Measurements from ENCODE around the gene GATB. TPM values are rescaled to one million over a fixed set of nuclear protein-coding genes. Genes with fewer than 3 reads are reported as not detected.

GATB gene
- total RNA-seq, 1 experiment from 2014 or later: 21.2 TPM

DNA sequence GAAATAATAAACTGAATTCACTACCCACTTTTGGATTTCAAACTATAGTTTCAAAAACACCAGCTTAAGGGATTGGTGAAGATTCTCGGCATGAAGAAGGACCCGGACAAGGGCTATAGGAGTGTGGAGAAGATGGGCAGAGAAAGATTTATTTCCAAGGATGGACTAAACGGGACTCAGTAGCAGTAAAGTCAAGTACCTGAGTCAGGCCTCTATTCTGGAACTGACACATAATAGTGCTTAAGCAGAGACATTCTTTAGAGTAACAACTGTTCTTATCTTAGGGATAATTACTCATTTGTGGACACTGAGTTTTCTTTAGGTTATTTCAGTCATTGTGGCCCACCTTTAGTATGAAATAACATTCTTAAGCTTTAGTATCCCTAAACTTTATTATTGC lies 134.6 kb downstream of the GATB start:
- H3K9me3 Mint-ChIP-seq: no peaks in the 10 kb centered on the region
- no peak for TF ChIP-seq CTCF (conservative IDR thresholded peaks at IDR 0.05)
- H3K4me2 ChIP-seq (ENCODE audit: insufficient read depth, insufficient read length, low read length): no peak overlapping the region

More for the DNA sequence above, 134.6 kb downstream of the GATB start:
- Histone ChIP-seq H3K4ac (ENCODE audit: low read depth, low read length) (no peak overlapping the region), H3K27ac (ENCODE audit: insufficient read length, low read depth, low read length) (no peak overlapping the region), H2AFZ (ENCODE audit: low read length) (no peak overlapping the region), H3K18ac (ENCODE audit: insufficient read length, low read depth, low read length) (no peak overlapping the region), H2BK20ac (ENCODE audit: low read depth, low read length, poor library complexity, severe bottlenecking) (no peak overlapping the region), H3K23me2 (ENCODE audit: insufficient read length, low read depth, low read length, poor library complexity, severe bottlenecking) (no peaks in the 10 kb centered on the region), H2BK12ac (ENCODE audit: insufficient read length, low read depth, low read length) (no peak overlapping the region), H4K20me1 (ENCODE audit: control insufficient read depth, insufficient read depth, insufficient read length) (no peaks in the 10 kb centered on the region), H3K9me3 (ENCODE audit: control insufficient read depth, low read depth, low read length) (no peaks in the 10 kb centered on the region), H3T11ph (ENCODE audit: low read length) (no peak overlapping the region), H2BK15ac (ENCODE audit: low read depth, low read length) (no peak overlapping the region), H3K23ac (ENCODE audit: insufficient read length, low read depth, low read length) (no peak overlapping the region), H3K4me1 (ENCODE audit: insufficient read depth, low read length) (peaks cover 6% of the 10 kb centered on the region; the same call in 1 of the 2 replicates), H3K14ac (ENCODE audit: insufficient read depth, low read length) (no peak overlapping the region), H2AK5ac (ENCODE audit: insufficient read length, low read length) (no peak overlapping the region), H3K9ac (ENCODE audit: extremely low read depth, insufficient read length, low read length) (no peak overlapping the region), H3K79me1 (ENCODE audit: insufficient read depth, low read depth, low read length, poor library complexity, severe bottlenecking) (no peaks in the 10 kb centered on the region), H2BK120ac (ENCODE audit: low read depth, low read length, poor library complexity, severe bottlenecking) (no peak overlapping the region), H4K91ac (ENCODE audit: insufficient read length, low read depth, low read length) (no peak overlapping the region), H4K5ac (ENCODE audit: insufficient read length, low read depth, low read length) (no peak overlapping the region), H3K56ac (ENCODE audit: insufficient read length, low read depth, low read length) (no peak overlapping the region), H3K79me2 (ENCODE audit: insufficient read depth, low read length) (no peaks in the 10 kb centered on the region), H2BK5ac (ENCODE audit: insufficient read length, low read length) (no peak overlapping the region), H3K27me3 (ENCODE audit: insufficient read depth, low read length) (no peaks in the 10 kb centered on the region), H4K8ac (replicated peaks; ENCODE audit: insufficient read length, low read depth, low read length) (no peak overlapping the region)
- Mint-ChIP-seq H3K4me3 (no peak overlapping the region; a peak in 1 of 5 replicates), H3K27ac (no peak overlapping the region), H3K4me1 (peaks cover 40 to 41% of the 10 kb centered on the region in 2 experiments), H3K27me3 (ENCODE audit: low read depth) (no peaks in the 10 kb centered on the region), H3K36me3 (ENCODE audit: insufficient read depth in 1 of 3, low read depth in 3 of 3) (no peaks in the 10 kb centered on the region)
- DNase-seq: no peak
- no CpG with 5 or more reads among the region's 3 CpGs for WGBS (ENCODE audit: extremely low coverage, insufficient read length, low lambda C conversion rate)

Measured in H9 (cell line).